GM23248 (cell line): ENCODE results near the gene GLYR1. TPM values are rescaled to one million over a fixed set of nuclear protein-coding genes. Genes with fewer than 3 reads are reported as not detected.
A peak's percentile ranks its signal among the peaks of the same experiment; 100 is the strongest.

Experiments used
- DNase-seq: peaks from one replicate; pipeline ENCODE4 v3.0.0-alpha.2; 2015
- H2AFZ ChIP-seq: fragments of 200-600 bp; sonication (generic); 2 replicates; pipeline ENCODE4 v1.6.1; 2016; ENCODE audit warnings: antibody characterized with exemption
- H3F3A ChIP-seq: fragments of 200-600 bp; sonication (generic); 2 replicates; pipeline ENCODE4 v1.6.1; 2016; ENCODE audit warnings: mild to moderate bottlenecking, antibody characterized with exemption, mixed run types; ENCODE audit not compliant: insufficient read depth
- H3K27ac ChIP-seq: fragments of 200-600 bp; sonication (generic); 2 replicates; pipeline ENCODE4 v1.5.1; 2016; ENCODE audit warnings: mild to moderate bottlenecking
- H3K27me3 ChIP-seq: fragments of 200-600 bp; sonication (generic); replicated peaks from 2 replicates; pipeline ENCODE4 v1.6.1; 2016; ENCODE audit warnings: mild to moderate bottlenecking; ENCODE audit not compliant: insufficient read depth
- H3K36me3 ChIP-seq: fragments of 200-600 bp; sonication (generic); 2 replicates; pipeline ENCODE4 v1.6.1; 2016; ENCODE audit warnings: low read depth, mild to moderate bottlenecking
- H3K4me1 ChIP-seq: fragments of 200-600 bp; sonication (generic); 2 replicates; pipeline ENCODE4 v1.6.1; 2016; ENCODE audit warnings: mild to moderate bottlenecking; ENCODE audit not compliant: insufficient read depth
- H3K4me2 ChIP-seq: fragments of 200-600 bp; sonication (generic); one replicate; pipeline ENCODE4 v1.6.1; 2016; ENCODE audit warnings: mild to moderate bottlenecking; ENCODE audit not compliant: unreplicated experiment
- H3K4me3 ChIP-seq: fragments of 200-600 bp; sonication (generic); 2 replicates; pipeline ENCODE4 v1.5.1; 2016; ENCODE audit warnings: mild to moderate bottlenecking
- H3K79me2 ChIP-seq: fragments of 200-600 bp; sonication (generic); 2 replicates; pipeline ENCODE4 v1.6.1; 2016; ENCODE audit warnings: mild to moderate bottlenecking; ENCODE audit not compliant: insufficient read depth
- H3K9ac ChIP-seq: fragments of 200-600 bp; sonication (generic); 2 replicates; pipeline ENCODE4 v1.6.1; 2016; ENCODE audit warnings: mild to moderate bottlenecking
- H3K9me2 ChIP-seq: fragments of 200-600 bp; sonication (generic); 2 replicates; pipeline ENCODE4 v1.6.1; 2016; ENCODE audit warnings: mixed run types, mild to moderate bottlenecking, moderate library complexity; ENCODE audit not compliant: insufficient read depth
- H3K9me3 ChIP-seq: fragments of 200-600 bp; sonication (generic); one replicate; pipeline ENCODE4 v1.6.1; 2017; ENCODE audit warnings: low read depth
- H4K20me1 ChIP-seq: fragments of 200-600 bp; sonication (generic); 2 replicates; pipeline ENCODE4 v1.6.0; 2016; ENCODE audit not compliant: insufficient read depth
- EZH2 ChIP-seq: fragments of 200-600 bp; sonication (generic); IDR thresholded peaks from 2 replicates; pipeline ENCODE4 v1.6.1; 2018; ENCODE audit warnings: antibody characterized with exemption, mild to moderate bottlenecking; ENCODE audit not compliant: insufficient read depth, poor library complexity, severe bottlenecking
- EZH2phosphoT487 ChIP-seq: fragments of 200-600 bp; sonication (generic); IDR thresholded peaks from 2 replicates; pipeline ENCODE4 v1.6.1; 2018; ENCODE audit warnings: antibody characterized with exemption, moderate library complexity, mild to moderate bottlenecking, low read depth; ENCODE audit not compliant: insufficient read depth
- WGBS, 2 experiments: methylation state at CpG; one replicate each; pipeline ENCODE4 v1.1.6; 2015 to 2017; ENCODE audit warnings: low lambda C conversion rate in 2 of 2, low coverage in 1 of 2; ENCODE audit errors: missing lambda C conversion rate in 2 of 2; 5-methylcytosine and 5-hydroxymethylcytosine counted together
- in situ Hi-C: fragments of 300-500 bp; cut with MboI; formaldehyde crosslinking; loops from 2 replicates; pipeline ENCODE4 v1.15.0; 2020
- polyA plus RNA-seq: library from polyadenylated mRNA; unstranded; fragments of >200 nt; fragmentation: Nextera tagmentation; extraction: Ambion mirVana; gene quantifications from 2 replicates; pipeline ENCODE4 v1.2.1, GENCODE V29; 2016
- total RNA-seq: library from RNA; depleted of rRNA; stranded (reverse); fragments of >200 nt; shearing (Covaris generic); gene quantifications from 2 replicates; pipeline ENCODE4 v1.2.3, GENCODE V29; 2014

Gene GLYR1
- total and polyA plus RNA-seq, 2 experiments from 2014 or later = 31.2 to 39.9 TPM

DNA sequence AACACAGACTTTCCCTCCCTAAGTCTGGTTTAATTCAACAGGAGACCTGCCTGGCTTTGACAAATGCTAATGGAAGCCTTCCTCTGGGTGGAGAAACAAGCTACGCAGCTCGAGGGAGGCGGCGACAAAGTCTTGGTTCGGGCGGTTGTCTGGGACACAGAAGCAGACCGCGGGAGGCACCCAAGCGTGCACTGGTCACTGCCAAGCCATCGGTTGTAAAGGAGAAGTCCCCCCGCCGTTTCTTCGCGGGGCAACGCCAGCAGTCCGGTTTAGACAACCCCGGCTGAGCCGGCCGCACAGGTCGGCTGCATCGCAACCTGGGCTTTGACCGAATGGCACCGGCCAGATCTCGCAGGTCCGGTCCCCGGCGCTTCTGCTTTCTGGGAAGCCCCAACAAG, 586 bp downstream of the GLYR1 start:
- DNase-seq = peak; percentile 87
- TF ChIP-seq EZH2phosphoT487 = no peak
- no peak for TF ChIP-seq EZH2
- Histone ChIP-seq H3K27me3 (no peaks in the 10 kb centered on the region), H4K20me1 (peaks cover 4% of the 10 kb centered on the region; the same call in 1 of the 2 replicates), H3K9me3 (no peaks in the 10 kb centered on the region), H3K9me2 (no peaks in the 10 kb centered on the region), H2AFZ (peak overlapping the region; percentile 70), H3K9ac (peak overlapping the region; percentile 94), H3K36me3 (peaks cover 26% of the 10 kb centered on the region), H3K79me2 (peaks cover 95% of the 10 kb centered on the region), H3K4me1 (peaks cover 35% of the 10 kb centered on the region), H3F3A (peaks cover 26% of the 10 kb centered on the region), H3K4me3 (peak overlapping the region; percentile 82), H3K4me2 (peak overlapping the region; percentile 99), H3K27ac (peak overlapping the region; percentile 91)
- 1 to 2% methylated on average over 17 to 23 of the region's 27 CpGs for WGBS, 2 experiments
- in situ Hi-C loops = no loop called here

DNA sequence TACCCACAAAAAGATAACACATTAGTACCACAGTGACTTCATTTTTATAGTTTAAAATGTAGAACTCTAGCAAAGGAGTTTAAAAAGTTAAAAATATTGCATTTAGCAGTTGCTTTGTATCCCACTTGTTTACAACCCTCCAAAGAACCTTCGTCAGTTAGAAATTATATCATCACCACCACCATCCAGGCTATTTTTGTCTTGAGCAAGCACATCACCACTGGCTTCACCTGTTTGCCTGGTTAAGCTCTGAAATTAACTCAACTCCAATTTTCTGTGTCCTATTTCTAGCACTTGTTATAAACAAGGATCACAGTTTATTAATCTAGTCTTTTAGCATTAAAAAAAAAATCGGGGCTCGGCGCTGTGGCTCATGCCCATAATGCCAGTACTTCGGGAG, 6.1 kb downstream of the GLYR1 start:
- no peak for DNase-seq
- peaks cover 60% of the 10 kb centered on the region for H3K36me3 ChIP-seq
- H3K9ac ChIP-seq = no peak overlapping the region
- H3K4me1 ChIP-seq = peaks cover 11% of the 10 kb centered on the region
- H3K27ac ChIP-seq = no peak overlapping the region
- H3K79me2 ChIP-seq = peaks cover 85% of the 10 kb centered on the region
- no peak for TF ChIP-seq EZH2
- no peak for TF ChIP-seq EZH2phosphoT487
- H4K20me1 ChIP-seq = peaks cover 2% of the 10 kb centered on the region; the same call in 1 of the 2 replicates
- peaks cover 16% of the 10 kb centered on the region for H3F3A ChIP-seq
- H3K4me2 ChIP-seq = no peak overlapping the region
- H3K4me3 ChIP-seq = no peak overlapping the region
- H3K27me3 ChIP-seq = no peaks in the 10 kb centered on the region
- no peaks in the 10 kb centered on the region for H3K9me2 ChIP-seq
- no peaks in the 10 kb centered on the region for H3K9me3 ChIP-seq
- H2AFZ ChIP-seq = no peak overlapping the region
- in situ Hi-C loops = no loop called here
- WGBS, 2 experiments = 76 to 77% methylated on average over 5 of the region's 5 CpGs

DNA sequence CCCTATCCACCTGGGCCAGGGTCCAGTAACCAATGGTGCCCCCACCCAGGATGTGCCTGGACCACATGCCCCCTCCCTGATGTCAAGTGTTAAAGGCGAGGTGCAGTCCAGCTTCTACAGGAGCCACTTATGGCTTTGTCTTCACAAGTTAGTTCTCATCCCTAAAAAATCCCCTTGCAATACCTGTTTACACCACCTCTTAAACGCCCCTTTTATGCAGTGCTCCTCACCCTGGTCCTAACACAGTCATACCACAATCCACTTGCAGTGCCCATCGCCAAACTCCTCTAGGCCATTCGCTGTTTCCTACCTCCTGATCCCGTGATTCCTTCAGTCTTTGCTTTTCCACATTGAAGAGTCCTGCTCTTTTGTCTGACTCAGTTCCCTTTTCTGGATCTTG, 7.1 kb downstream of the GLYR1 start:
- Histone ChIP-seq H3K27me3 (no peaks in the 10 kb centered on the region), H3K9me3 (no peaks in the 10 kb centered on the region), H3F3A (0 out of 2 replicates have a peak, but pooled peaks cover 9% of the 10 kb centered on the region), H4K20me1 (no peaks in the 10 kb centered on the region; the same call in 1 of the 2 replicates), H3K79me2 (peaks cover 85% of the 10 kb centered on the region), H3K4me2 (no peak overlapping the region), H3K9me2 (no peaks in the 10 kb centered on the region), H3K36me3 (peaks cover 59% of the 10 kb centered on the region), H3K4me1 (peaks cover under 1% of the 10 kb centered on the region; the same call in 1 of the 2 replicates), H3K4me3 (no peak overlapping the region), H2AFZ (no peak overlapping the region), H3K9ac (no peak overlapping the region), H3K27ac (no peak overlapping the region)
- 88 to 90% methylated on average over 5 of the region's 5 CpGs for WGBS, 2 experiments
- no peak for DNase-seq
- TF ChIP-seq EZH2 (no peak), EZH2phosphoT487 (no peak)
- in situ Hi-C loops = no loop called here

DNA sequence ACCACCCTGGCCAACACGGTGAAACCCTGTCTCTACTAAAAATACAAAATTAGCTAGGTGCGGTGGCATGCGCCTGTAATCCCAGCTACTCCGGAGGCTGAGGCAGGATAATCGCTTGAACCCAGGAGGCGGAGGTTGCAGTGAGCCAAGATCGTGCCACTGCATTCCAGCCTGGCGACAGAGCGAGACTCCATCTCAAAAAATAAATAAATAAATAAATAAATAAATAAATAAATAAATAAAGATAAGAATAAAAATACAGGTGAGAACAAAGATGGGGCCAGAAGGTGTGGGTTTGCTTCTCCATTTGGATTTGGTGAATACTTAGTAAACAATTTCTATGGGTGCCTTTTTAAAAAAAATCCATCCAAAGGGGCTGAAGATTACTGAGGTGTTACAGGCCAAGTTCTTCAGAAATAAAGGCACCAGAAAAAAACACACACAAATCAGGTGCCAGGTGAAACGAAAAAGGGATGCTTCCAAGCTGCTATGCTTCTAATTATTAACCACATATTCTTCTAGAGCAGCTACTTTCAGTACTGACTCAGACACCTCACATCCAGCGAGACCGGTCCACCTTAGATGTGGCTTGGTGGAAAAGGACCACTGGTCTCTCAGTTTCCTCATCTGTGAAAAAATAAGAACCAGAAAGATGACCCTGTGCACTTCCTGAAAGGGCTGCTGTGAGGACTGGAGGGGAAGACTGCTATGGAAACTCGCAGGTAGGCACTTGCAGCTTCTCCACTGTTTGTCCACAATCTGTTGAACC, 9.2 kb downstream of the GLYR1 start:
- no peak for TF ChIP-seq EZH2
- TF ChIP-seq EZH2phosphoT487 = no peak
- in situ Hi-C loops = no loop called here
- Histone ChIP-seq H3K36me3 (peaks cover 53% of the 10 kb centered on the region), H3K4me1 (no peaks in the 10 kb centered on the region), H3K27ac (no peak overlapping the region), H3K4me2 (no peak overlapping the region), H3K79me2 (peaks cover 85% of the 10 kb centered on the region), H3K9me2 (no peaks in the 10 kb centered on the region), H3K4me3 (no peak overlapping the region), H3K9ac (no peak overlapping the region), H4K20me1 (no peaks in the 10 kb centered on the region; the same call in 1 of the 2 replicates), H3K27me3 (no peaks in the 10 kb centered on the region), H2AFZ (no peak overlapping the region), H3F3A (0 out of 2 replicates have a peak, but pooled peaks cover 9% of the 10 kb centered on the region), H3K9me3 (no peaks in the 10 kb centered on the region)
- DNase-seq = no peak
- WGBS, 2 experiments = 83 to 84% methylated on average over 13 of the region's 13 CpGs
